Stimulated activated CD8-positive, alpha-beta memory T cell treated with anti-CD3 and anti-CD28 coated beads, Interleukin-12 subunit alpha, Interleukin-12 subunit beta, amount 100 ng/mL, for 24 hours (primary cell): ENCODE results near the gene SAPCD1.
A peak's percentile ranks its signal among the peaks of the same experiment; 100 is the strongest.
"Not testable (repeated sequence)": the region's sequence is repeated elsewhere in the genome, so short reads cannot be mapped to it uniquely, and the experiment has no call there.

Source experiments
- DNase-seq: peaks from one replicate; pipeline ENCODE4 v3.0.0-alpha.2; 2020; ENCODE audit errors: extremely low read depth

The SAPCD1 gene

GRCh38 chr6:31799781-31800180, 37.3 kb downstream of the SAPCD1 start:
- DNase-seq: no peak

- not testable (repeated sequence) for DNase-seq
These were observed 38.8 kb downstream of the SAPCD1 start for GRCh38 chr6:31801031-31801927.

- no peak for DNase-seq
These were observed 43.5 kb downstream of the SAPCD1 start for GRCh38 chr6:31805939-31806469.

GRCh38 chr6:31806470-31807272, 44.2 kb downstream of the SAPCD1 start, which contains the start of gene LSM2:
TSS of gene LSM2 (minus strand) at chr6:31806966. CDS start at chr6:31806757, 209 bp downstream.
- DNase-seq: peak; percentile 98

- DNase-seq: not testable (repeated sequence)
These were observed 46.1 kb downstream of the SAPCD1 start for GRCh38 chr6:31808599-31808998.

- no peak for DNase-seq
These were observed 49.2 kb downstream of the SAPCD1 start for GRCh38 chr6:31811645-31812044.

GRCh38 chr6:31813465-31813849, 51.0 kb downstream of the SAPCD1 start:
- DNase-seq: no peak
